Muscle layer of colon (tissue), 2 donors: Measurements from ENCODE around the gene CLIC1.
"Not testable (repeated sequence)": the region's sequence is repeated elsewhere in the genome, so short reads cannot be mapped to it uniquely, and the experiment has no call there.

ENCODE experiments used
- H3K27ac ChIP-seq: one replicate; pipeline ENCODE4 v1.7.0; 2013; ENCODE audit warnings: low read depth, mild to moderate bottlenecking, low read length, moderate library complexity
- H3K27me3 ChIP-seq, 2 donors: one replicate each; pipeline ENCODE4 v1.7.0; 2013; ENCODE audit warnings: low read length in 2 of 2, mild to moderate bottlenecking in 2 of 2; ENCODE audit not compliant: insufficient read depth in 2 of 2, control insufficient read depth in 1 of 2
- H3K36me3 ChIP-seq: one replicate; pipeline ENCODE4 v1.7.0; 2013; ENCODE audit warnings: mild to moderate bottlenecking, low read length; ENCODE audit not compliant: insufficient read depth
- H3K4me1 ChIP-seq: one replicate; pipeline ENCODE4 v1.7.0; 2013; ENCODE audit warnings: mild to moderate bottlenecking, low read length; ENCODE audit not compliant: insufficient read depth
- H3K4me3 ChIP-seq, 2 donors: one replicate each; pipeline ENCODE4 v1.7.0; 2013; ENCODE audit warnings: low read length in 2 of 2, low read depth in 1 of 2, mild to moderate bottlenecking in 1 of 2, moderate library complexity in 1 of 2
- H3K9ac ChIP-seq: one replicate; pipeline ENCODE4 v1.7.0; 2013; ENCODE audit warnings: low read length
- H3K9me3 ChIP-seq: one replicate; pipeline ENCODE4 v1.7.0; 2013; ENCODE audit warnings: mild to moderate bottlenecking, low read length
- donor health status: abdominal sarcoma.
- donor health status: Adenocarcinoma of cecum.

CLIC1 gene

DNA sequence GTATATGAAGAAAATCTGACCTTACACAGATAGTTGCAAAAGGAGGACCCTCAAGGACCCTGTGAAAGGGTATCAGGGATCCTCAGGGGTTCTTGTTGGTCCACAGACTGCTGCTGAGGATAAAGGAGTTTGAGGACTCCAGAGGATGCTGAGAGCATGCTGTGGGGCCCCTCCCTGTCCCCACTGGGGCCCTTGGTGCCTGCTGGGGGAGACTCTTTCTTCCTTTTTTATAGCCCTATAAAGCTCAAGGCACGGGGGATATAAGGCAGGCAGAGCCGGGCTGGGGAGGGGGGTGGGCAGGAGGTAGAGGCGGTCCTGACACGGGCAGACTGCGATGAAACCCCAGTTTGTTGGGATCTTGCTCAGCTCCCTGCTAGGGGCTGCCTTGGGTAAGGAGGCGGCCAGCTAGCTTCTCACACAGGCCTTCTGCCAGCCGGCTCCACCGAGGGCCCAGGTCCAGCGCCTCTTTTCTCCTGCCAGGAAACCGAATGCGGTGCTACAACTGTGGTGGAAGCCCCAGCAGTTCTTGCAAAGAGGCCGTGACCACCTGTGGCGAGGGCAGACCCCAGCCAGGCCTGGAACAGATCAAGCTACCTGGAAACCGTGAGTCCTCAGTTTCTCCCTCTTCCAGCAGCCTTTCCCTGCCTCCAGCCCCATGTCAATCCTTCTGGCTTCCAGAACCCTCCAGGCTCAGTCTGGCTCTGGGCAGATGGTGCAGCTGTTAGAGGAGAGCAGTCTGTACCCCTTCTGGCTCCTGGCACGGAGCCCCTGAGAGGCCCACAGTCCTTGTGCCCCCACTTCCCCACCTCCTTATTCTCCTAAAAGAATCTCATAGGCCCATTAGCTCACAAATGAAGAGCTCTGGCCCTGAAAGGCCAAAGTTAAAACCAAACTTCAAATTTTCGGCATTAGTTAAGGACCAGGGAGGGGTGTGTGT, 21.0 kb downstream of the CLIC1 start, which contains the start of gene LY6G6D:
TSS of gene LY6G6D (plus strand) at position 327 of the 937 bp plus-strand sequence. CDS start at position 335, 8 bp downstream.
- no peak within 1 kb of the TSS for H3K9ac ChIP-seq
- H3K4me1 ChIP-seq, result peaks cover 9% of the 10 kb centered on the region
- no peak within 1 kb of the TSS for H3K4me3 ChIP-seq
- H3K27ac ChIP-seq, result peak within 1 kb of the TSS; percentile 27
- H3K36me3 ChIP-seq, result no peaks in the 10 kb centered on the region
- no peaks in the 10 kb centered on the region for H3K27me3 ChIP-seq
- no peaks in the 10 kb centered on the region for H3K9me3 ChIP-seq

DNA sequence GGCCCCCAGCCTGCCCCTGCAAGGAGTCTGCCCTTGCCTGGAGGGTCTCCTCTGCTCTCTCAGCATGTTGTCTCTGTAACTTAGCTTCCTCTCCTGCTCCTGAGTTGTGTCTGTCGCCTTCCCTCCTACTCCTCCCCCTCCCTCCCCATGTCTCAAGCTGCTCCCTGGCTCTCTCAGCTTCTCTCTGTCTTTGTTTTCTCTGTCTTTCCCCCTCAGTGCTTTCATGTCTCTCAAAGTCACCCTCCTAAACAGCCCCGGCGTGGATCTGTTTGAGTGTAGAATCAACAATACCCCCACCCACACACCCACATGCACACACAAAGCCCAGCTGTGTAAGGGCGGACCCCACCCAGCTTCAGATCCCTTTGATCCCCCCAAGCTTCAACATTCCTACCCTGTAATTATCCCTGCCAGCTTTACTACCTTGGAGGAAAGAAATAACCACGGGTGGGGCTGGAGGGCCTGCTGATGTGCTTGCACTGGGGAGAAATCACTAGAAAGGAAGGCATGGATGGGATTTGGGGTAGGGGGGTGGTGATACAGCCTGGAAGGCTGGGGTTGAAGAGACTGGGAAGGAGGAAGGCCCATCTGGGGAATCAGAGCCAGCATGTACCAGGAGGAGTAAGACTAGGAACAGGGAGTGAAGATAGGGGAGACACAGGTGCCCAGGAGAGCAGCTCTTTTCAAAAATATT, 22.2 kb downstream of the CLIC1 start:
- Histone ChIP-seq H3K9ac (no peak overlapping the region), H3K27me3 (no peaks in the 10 kb centered on the region), H3K4me1 (peaks cover 9% of the 10 kb centered on the region), H3K36me3 (no peaks in the 10 kb centered on the region), H3K4me3 (no peak overlapping the region), H3K9me3 (no peaks in the 10 kb centered on the region), H3K27ac (no peak overlapping the region)

DNA sequence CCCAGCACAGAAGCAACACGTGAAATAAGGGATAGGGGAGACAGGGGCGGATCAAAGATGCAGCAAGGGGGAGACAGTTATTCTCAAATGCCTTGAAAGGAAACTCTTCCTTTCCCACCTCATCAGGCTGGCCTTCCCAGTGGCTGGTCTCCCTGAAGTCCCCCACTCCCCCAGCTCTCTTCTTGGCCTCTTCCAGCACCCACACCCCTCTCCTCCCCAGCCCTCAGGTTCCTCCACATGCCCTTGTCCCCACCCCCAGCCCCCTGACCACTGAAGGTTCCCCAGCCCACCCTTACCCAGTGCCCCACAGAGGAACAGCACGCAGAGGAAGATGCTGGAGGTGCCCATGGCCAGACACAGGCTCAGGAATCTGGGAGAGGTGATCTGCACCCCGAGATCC, 22.9 kb downstream of the CLIC1 start:
- Histone ChIP-seq H3K9ac (no peak overlapping the region), H3K4me3 (no peak overlapping the region), H3K4me1 (peaks cover 9% of the 10 kb centered on the region), H3K27me3 (no peaks in the 10 kb centered on the region), H3K27ac (no peak overlapping the region), H3K9me3 (no peaks in the 10 kb centered on the region), H3K36me3 (no peaks in the 10 kb centered on the region)

DNA sequence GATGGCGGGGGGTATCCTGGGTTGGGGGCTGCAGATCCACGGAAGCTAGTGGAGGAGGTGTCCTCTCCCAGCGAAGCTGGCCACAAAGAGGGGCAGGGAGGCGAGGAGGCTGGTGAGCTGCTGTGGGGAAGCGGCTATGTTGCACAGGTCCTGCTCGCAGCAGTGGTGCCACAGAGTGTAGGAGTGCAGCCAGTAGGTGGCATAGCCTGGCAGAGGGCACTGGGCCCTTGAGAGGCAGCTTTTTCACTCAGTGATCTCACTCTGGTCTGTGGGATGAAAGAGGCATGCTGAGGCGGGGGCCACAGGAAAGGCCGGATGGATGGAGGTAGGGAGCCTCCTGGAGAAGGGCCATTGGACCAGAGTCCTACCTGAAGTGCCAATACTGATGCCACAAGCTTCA, 24.0 kb downstream of the CLIC1 start:
- no peak overlapping the region for H3K27ac ChIP-seq
- no peak overlapping the region for H3K4me3 ChIP-seq
- H3K36me3 ChIP-seq, result no peaks in the 10 kb centered on the region
- no peaks in the 10 kb centered on the region for H3K9me3 ChIP-seq
- H3K4me1 ChIP-seq, result peaks cover 9% of the 10 kb centered on the region
- H3K9ac ChIP-seq, result no peak overlapping the region
- no peaks in the 10 kb centered on the region for H3K27me3 ChIP-seq

DNA sequence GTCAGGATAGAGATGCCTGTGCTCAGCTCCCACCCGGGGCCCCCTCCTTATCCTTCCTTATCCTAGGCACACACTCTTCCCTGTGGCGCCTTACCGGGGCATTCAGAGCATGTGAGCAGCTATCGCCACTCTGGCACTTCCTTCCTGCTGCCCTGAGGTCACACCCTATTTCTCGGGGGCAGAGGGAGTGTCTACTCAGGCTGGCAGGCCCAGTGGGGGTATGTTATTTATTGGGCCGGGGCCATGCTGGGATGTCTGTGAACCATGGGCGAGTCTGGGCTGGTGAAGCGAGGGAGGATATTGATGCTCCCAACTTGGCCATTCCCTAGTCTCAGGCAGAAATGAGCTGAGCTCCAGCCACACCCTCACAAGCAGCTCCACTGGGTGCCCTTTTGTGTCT, 25.1 kb downstream of the CLIC1 start:
- no peak overlapping the region for H3K4me3 ChIP-seq
- H3K27ac ChIP-seq, result no peak overlapping the region
- no peak overlapping the region for H3K9ac ChIP-seq
- peaks cover 9% of the 10 kb centered on the region for H3K4me1 ChIP-seq
- H3K9me3 ChIP-seq, result no peaks in the 10 kb centered on the region
- no peaks in the 10 kb centered on the region for H3K36me3 ChIP-seq
- H3K27me3 ChIP-seq, result no peaks in the 10 kb centered on the region

DNA sequence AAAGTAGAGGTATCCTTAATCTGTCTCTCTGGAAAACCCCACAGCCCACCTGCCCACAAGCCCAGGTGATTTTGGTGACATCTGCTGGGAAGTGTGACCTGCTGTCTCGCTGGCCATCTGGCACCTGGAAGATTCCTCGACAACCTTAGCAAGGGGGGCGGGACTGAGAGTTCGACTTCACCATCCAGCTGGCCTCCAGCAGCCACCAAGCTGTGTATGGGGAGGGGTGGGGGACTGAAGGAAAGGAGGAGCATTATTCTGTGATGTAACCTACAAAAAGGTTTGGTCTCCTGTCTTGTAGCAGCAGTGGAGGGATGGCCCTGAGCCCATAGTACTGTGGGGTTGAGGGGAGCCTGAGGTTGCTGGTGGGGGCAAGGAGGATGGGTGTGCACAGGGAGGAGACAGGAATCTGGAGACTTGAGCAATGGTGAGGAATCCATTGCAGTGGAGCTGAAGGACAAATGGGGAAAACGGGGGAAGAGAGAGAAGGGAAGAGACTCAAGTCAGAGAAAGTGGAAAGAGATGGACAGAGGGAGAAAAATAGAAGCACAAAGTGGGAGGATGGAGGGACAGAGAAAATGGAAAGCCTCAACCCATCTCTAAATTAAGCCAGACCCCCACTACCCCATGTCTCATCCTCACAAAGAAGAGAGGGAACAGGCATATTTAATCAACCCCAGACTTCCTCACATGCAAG, 25.7 kb downstream of the CLIC1 start:
- Histone ChIP-seq H3K4me1 (peaks cover 8% of the 10 kb centered on the region), H3K4me3 (no peak overlapping the region), H3K27ac (no peak overlapping the region), H3K9ac (no peak overlapping the region), H3K36me3 (no peaks in the 10 kb centered on the region), H3K27me3 (no peaks in the 10 kb centered on the region), H3K9me3 (no peaks in the 10 kb centered on the region)

DNA sequence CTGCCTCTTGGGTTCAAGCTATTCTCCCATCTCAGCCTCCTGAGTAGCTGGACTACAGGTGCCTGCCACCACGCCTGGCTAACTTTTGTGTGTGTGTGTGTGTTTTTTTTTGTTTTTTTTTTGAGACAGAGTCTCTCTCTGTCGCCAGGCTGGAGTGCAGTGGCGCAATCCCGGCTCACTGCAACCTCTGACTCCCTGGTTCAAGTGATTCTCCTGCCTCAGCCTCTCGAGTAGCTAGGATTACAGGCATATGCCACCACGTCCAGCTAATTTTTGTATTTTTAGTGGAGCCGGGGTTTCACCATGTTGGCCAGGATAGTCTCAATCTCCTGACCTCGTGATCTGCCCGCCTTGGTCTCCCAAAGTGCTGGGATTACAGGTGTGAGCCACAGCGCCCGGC, 27.2 kb downstream of the CLIC1 start:
- H3K9ac ChIP-seq, H3K4me1 ChIP-seq, H3K9me3 ChIP-seq, H3K27me3 ChIP-seq, H3K4me3 ChIP-seq, H3K36me3 ChIP-seq, H3K27ac ChIP-seq: not testable (repeated sequence)

DNA sequence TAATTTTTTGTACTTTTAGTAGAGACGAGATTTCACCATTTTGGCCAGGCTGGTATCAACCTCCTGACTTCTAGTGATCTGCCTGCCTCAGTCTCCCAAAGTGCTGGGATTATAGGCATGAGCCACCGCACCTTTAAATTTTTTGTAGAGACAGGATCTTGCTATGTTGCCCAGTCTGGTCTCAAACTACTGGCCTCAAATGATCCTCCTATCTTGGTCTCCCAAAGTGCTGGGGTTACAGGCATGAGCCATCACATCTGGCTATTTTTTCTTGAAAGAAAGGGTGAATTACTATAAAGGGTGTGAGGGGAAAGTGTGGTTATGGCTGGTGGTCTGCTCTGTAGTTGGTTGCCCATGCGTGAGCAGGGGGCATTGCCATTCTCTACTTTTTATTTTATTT, 28.1 kb downstream of the CLIC1 start:
- Histone ChIP-seq H3K9me3 (no peaks in the 10 kb centered on the region), H3K4me1 (peaks cover 6% of the 10 kb centered on the region), H3K9ac (no peak overlapping the region)

DNA sequence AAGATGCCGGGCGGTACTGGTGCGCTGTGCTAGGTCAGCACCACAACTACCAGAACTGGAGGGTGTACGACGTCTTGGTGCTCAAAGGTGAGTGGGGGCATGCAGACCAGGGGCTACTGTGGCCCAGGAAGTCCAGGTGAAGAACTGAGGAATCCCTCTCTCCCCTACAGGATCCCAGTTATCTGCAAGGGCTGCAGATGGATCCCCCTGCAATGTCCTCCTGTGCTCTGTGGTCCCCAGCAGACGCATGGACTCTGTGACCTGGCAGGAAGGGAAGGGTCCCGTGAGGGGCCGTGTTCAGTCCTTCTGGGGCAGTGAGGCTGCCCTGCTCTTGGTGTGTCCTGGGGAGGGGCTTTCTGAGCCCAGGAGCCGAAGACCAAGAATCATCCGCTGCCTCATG, 28.6 kb downstream of the CLIC1 start:
- Histone ChIP-seq H3K4me1 (peaks cover 6% of the 10 kb centered on the region), H3K27ac (no peak overlapping the region), H3K36me3 (no peaks in the 10 kb centered on the region), H3K4me3 (no peak overlapping the region), H3K9me3 (no peaks in the 10 kb centered on the region), H3K27me3 (no peaks in the 10 kb centered on the region), H3K9ac (no peak overlapping the region)

More for the DNA sequence above, 28.1 kb downstream of the CLIC1 start:
- no peaks in the 10 kb centered on the region for H3K27me3 ChIP-seq
- no peak overlapping the region for H3K4me3 ChIP-seq
- no peak overlapping the region for H3K27ac ChIP-seq
- no peaks in the 10 kb centered on the region for H3K36me3 ChIP-seq

DNA sequence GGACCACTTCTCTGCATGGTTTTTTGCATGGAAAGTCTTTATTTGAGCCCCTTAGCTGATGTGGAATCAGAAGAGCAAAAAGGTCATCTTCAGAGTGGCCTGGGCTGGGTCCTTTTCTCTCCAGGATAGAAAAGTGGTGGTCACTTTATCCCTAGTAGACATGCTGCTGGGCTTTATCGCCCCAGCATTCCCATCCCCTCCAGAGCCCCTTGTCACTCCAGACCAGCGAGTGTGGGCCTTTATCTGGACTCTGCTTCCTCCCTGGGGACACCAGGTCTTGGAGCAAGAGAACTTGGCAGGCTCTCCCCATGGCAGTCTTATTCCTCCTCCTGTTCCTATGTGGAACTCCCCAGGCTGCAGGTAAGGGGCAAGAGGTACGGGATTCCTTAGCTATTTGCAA, 29.7 kb downstream of the CLIC1 start, which contains the start of gene LY6G6F:
TSS of gene LY6G6F (plus strand) at position 268 of the 400 bp plus-strand sequence. CDS start at position 309, 41 bp downstream.
- Histone ChIP-seq H3K27me3 (no peaks in the 10 kb centered on the region), H3K27ac (no peak within 1 kb of the TSS), H3K36me3 (no peaks in the 10 kb centered on the region), H3K4me1 (peaks cover 13% of the 10 kb centered on the region), H3K9ac (no peak within 1 kb of the TSS), H3K9me3 (no peaks in the 10 kb centered on the region), H3K4me3 (no peak within 1 kb of the TSS)

DNA sequence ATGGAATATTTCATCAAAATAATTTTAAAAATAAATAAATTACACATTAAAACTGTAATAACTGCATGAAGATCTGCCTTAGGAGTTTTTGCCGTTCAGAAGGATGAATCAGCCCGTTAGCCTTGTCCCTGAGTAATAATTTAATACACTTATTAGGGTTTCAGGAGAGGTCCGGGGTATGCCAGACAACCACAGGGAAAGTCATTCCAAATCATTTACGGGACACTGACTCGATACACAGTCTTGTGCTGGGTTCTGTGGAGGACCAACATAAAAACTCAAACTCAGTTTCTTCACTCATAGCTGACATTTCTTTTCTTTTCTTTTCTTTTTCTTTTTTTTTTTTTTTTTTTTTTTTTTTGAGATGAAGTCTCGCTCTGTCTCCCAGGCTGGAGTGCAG, 30.4 kb downstream of the CLIC1 start:
- Histone ChIP-seq H3K4me3 (no peak overlapping the region), H3K9ac (no peak overlapping the region)

More for the DNA sequence above, 30.4 kb downstream of the CLIC1 start:
- H3K27me3 ChIP-seq, result no peaks in the 10 kb centered on the region
- peaks cover 20% of the 10 kb centered on the region for H3K4me1 ChIP-seq
- no peaks in the 10 kb centered on the region for H3K36me3 ChIP-seq
- no peak overlapping the region for H3K27ac ChIP-seq
- H3K9me3 ChIP-seq, result no peaks in the 10 kb centered on the region
